Uterus (tissue), 2 donors: ENCODE data around the gene UBA5.

Experiments used
- CTCF ChIP-seq, 4 experiments: fragments of 200-600 bp in 2 of 4; fragments of 450-650 bp in 2 of 4; sonication (generic) in 2 of 4; IDR thresholded peaks; one replicate each; pipeline ENCODE4 v1.5.1; 2016 to 2019; ENCODE audit warnings: antibody characterized with exemption in 4 of 4, mild to moderate bottlenecking in 2 of 4, moderate library complexity in 1 of 4
- POLR2A ChIP-seq, 2 donors: fragments of 450-650 bp; IDR thresholded peaks; one replicate each; pipeline ENCODE4 v1.6.1; 2016; ENCODE audit warnings: antibody characterized with exemption in 2 of 2, mild to moderate bottlenecking in 1 of 2, moderate library complexity in 1 of 2

- TF ChIP-seq POLR2A (IDR thresholded peaks at IDR 0.05) (no peak), CTCF (IDR thresholded peaks at IDR 0.05) (no peak)
These were observed 44.2 kb upstream of the UBA5 start for GRCh38 chr3:132615881-132616280.
